ENCODE results near the gene RETREG3.

The RETREG3 gene

DNA sequence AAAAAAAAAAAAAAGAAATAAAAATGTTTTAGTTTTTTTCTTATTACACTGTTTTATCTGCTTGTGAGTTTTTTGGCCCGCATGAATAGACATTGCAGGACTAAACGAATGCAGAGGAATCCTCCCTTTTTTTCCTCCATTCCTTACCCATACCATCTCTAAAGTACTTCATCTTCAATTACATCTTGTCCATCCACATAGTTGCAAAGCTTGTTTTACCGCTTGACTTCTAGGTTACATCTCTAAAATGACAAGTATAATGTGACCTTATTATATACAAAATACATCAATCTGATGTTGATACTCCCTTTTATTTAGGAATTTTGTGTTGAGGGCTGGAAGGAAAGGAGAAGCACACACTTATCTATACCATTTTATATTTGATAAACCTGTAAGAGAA lies 12.8 kb downstream of the RETREG3 start:
- no peak for DNase-seq
- TF ChIP-seq POLR2A (IDR thresholded peaks at IDR 0.05; ENCODE audit: low read length) = no peak
- no peak for TF ChIP-seq GATA1 (IDR thresholded peaks at IDR 0.05; ENCODE audit: low read depth, low read length)

DNA sequence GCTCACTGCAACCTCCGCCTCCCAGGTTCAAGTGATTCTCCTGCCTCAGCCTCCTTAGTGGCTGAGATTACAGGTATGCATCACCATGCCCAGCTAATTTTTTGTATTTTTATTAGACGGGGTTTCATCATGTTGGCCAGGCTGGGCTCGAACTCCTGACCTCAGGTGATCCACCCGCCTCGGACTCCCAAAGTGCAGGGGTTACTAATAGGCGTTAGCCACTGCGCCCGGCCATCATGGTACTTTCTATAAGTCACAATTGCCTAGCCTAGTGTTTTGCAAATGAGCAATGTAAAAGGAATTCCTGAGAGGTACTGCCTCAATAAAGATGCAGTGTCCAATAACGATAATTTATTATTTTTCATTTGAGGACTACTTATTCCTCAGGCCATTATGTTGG lies 17.8 kb downstream of the RETREG3 start:
- TF ChIP-seq POLR2A (IDR thresholded peaks at IDR 0.05; ENCODE audit: low read length) (no peak), GATA1 (IDR thresholded peaks at IDR 0.05; ENCODE audit: low read depth, low read length) (no peak)

DNA sequence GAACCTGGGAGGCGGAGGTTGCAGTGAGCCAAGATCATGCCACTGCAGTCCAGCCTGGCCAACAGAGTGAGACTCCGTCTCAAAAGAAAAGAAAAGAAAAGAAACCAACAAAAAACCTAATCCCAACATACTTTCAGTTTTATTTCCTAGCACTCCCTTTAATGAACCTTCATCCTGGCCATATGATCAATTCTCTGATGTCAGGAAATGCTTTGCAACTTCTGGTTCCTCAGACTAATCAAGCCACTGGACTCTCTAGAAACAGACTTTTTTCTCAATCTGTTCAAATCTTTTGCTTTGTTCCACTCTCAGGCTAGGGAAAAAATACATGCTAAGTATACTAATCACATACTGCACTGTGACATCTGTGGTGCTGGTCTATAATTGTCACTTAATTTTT lies 18.3 kb downstream of the RETREG3 start:
- DNase-seq = no peak
- TF ChIP-seq GATA1 (IDR thresholded peaks at IDR 0.05; ENCODE audit: low read depth, low read length) (no peak), POLR2A (IDR thresholded peaks at IDR 0.05; ENCODE audit: low read length) (no peak)

More for the DNA sequence above, 17.8 kb downstream of the RETREG3 start:
- DNase-seq = no peak

DNA sequence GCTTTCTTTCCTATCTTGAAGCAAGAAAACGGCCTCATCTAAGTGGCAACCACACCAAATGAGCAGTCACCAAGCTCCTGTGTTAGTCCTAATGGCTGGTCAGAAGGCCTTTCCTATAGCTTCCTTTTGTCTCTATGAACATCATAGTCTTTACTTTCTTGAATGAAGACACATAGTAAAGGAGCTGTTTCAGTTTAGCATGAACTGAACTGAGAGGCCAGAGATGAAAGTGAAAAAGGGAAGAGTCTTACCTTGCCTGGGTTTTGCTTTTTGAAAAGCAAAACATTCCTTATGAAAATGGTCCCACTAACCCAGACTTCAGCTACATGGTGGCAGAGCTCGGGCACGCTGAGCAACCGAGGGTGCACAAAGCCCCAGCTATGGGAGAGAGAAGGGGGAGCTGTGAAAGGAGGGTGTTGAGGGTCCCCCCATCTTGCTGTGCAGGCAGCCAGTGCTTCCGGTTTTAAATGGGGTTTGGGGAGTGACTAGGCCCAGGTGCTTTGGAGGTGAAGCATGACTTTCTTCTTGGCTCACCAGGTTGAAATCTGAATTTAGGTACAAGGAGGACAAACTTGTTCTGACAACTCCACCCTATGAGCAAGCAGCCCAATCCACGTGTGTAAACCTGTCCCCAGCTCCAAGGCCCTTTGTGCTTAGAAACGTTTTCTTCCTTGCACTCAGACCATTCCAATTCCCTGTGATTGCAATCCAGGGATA lies 22.5 kb downstream of the RETREG3 start:
- DNase-seq = no peak
- TF ChIP-seq GATA1 (IDR thresholded peaks at IDR 0.05; ENCODE audit: low read depth, low read length) (no peak), POLR2A (IDR thresholded peaks at IDR 0.05; ENCODE audit: low read length) (no peak)

DNA sequence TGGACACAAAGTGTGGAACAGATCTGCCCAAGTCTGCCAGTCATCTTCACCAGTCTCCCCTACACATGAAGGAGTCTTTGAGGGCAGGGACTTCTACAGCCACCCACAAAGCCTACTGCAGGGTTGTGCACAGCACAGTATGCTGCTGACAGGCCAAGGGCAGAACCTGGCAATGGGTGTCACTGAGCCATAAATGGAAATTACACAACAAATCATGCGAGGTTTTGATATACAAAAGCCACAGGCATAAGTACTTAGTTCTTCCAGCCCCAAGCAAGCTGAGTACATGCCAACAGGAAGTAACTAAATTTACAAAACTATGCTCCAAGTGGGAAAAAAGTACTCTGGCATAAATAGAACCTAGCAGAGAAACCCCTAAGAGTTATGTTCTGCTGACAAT lies 23.8 kb downstream of the RETREG3 start:
- TF ChIP-seq GATA1 (IDR thresholded peaks at IDR 0.05; ENCODE audit: low read depth, low read length) = no peak
- TF ChIP-seq POLR2A (IDR thresholded peaks at IDR 0.05; ENCODE audit: low read length) = no peak
- no peak for DNase-seq

DNA sequence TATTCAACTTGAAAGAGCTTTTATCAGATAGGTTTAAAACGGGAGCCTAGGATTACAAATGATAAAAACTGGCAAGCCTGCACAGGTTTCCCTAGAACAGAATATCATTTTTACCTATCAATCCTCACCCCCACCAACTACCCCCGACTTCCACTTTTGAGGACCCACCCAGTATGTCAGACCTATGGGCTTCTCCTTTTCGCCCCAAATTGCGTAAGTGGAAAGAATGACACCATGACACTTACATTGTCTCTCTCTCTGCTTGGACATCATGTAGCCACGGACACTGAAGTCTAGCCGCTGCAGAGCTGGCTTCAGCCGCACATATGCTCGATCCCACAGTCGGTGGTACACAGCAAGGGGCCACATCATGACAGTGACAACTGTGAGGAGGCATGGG lies 24.3 kb downstream of the RETREG3 start:
- DNase-seq = no peak
- TF ChIP-seq GATA1 (IDR thresholded peaks at IDR 0.05; ENCODE audit: low read depth, low read length) (no peak), POLR2A (IDR thresholded peaks at IDR 0.05; ENCODE audit: low read length) (no peak)

DNA sequence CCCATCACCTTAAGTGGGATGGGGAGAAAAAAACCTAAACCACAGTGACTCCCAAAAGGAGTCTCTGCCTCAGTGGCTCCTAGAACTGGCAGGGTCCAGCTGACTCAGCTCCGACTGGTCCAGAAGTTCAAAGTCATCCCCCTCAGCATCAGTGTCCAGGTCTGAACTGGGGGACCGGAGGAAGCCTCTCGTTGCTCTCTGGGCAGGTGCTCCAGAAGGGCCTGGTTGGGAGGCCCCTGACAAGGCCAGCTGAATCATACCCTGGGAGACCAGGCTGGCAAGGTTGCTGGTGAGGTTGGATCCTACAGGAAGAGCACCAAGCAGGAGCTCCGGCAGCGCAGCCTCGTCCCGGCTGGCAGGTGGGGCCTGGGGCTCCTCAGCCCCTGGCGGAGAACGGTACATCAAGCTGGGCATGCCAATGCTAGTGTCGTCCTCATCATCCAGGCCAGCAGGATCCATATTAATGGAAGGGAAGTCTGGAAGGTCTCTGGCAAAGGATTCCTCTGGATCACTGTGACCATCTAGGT lies 27.4 kb downstream of the RETREG3 start:
- no peak for TF ChIP-seq POLR2A (IDR thresholded peaks at IDR 0.05; ENCODE audit: low read length)
- no peak for TF ChIP-seq GATA1 (IDR thresholded peaks at IDR 0.05; ENCODE audit: low read depth, low read length)
- no peak for DNase-seq

DNA sequence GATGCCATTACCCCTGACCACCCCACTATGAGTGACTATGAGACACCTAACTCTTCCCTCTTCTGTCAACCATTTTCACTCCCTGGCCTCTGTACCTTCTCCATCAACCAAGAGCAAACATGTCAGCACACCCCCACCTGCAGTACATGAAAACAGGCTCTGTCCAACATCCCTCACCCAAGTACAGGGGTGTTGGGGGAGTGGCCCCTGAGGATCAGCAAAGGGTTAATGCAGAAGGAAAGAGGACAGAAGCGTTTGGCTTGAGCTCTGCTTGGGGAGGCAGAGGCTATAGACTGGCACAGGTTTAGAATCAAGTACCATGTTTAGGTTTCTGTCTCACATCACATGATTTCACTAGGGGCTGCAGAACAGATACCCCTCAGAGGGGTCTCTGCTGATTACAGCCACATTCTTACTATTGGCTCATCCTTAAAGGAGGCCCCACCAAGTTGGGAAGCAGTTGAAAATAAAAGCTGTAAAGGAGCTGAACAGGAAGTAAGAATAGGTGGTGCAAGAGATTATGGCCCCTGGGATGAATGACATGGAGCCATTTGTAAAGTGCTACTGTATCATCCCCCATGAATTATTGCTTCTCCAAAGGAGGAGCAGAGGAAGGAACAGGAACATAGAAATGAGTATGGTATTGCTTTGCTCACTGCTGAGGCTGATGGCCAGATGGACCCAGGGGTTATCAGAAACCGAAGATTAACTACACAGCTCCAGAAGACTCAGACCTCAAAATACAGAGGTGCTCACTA lies 29.2 kb downstream of the RETREG3 start:
- TF ChIP-seq GATA1 (IDR thresholded peaks at IDR 0.05; ENCODE audit: low read depth, low read length) (no peak), POLR2A (IDR thresholded peaks at IDR 0.05; ENCODE audit: low read length) (no peak)
- no peak for DNase-seq

DNA sequence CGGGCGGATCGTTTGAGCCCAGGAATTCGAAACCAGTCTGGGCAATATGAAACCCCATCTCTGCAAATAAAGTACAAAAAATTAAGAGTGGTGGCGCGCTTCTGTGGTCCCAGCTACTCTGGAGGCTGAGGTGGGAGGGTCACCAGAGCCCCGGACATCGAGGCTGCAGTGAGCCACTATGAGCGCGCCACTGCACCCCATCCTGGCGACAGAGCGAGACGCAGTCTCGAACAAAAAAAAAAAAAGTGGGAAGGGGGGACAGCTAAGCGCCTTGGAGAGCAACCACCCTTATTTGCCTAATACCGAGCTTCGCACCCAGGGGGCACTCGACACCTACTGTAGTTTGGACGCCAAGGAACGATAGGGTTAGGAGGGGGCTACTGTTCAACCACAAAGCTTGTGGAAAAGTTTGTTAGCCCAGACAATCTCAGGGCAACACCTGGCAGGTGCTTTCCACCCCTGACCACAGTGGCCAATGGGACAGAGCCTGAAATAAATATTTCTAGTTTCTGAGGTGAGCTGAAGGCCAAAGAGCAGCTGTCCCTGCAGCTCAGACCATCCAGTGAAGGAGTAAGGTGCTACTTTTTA lies 30.8 kb downstream of the RETREG3 start:
- TF ChIP-seq POLR2A (IDR thresholded peaks at IDR 0.05; ENCODE audit: low read length) (no peak), GATA1 (IDR thresholded peaks at IDR 0.05; ENCODE audit: low read depth, low read length) (no peak)
- peak; percentile 88 to 89 for DNase-seq

DNA sequence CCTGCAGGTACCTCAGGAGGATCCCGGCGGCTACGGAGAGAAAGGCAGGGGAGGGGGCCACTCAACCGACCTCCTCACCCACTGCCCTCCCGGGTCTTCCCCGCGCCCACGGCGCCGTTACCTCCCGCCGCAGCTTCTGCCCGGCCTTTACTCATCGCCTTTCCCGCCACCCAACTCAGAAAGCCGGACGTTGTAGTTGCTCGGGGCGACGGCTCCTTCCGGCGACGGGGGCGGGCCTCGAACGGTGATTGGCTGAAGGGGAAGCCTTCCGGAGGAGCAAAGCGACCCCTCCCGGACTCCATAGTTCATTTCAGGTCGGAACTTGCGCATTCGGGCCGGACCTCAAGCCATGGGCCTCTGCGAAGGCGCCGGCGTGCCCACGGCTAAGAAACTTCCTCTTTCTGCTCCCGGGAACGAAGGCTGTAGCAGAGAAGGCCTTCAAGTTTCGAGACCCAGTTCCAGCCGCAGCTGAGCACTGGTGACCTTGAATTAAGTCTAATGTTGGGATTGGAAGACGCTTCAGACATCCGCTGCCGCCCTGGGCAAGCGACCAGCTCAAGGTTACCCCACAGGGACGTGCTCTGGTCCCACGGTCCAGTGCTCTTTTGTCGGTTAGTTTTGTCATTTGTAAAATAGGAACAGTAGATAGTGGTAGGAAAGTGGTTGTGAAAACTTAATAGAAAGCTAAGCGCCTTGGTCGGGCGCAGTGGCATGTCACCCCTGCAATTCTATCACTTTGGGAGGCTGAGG lies 31.5 kb downstream of the RETREG3 start, which contains the start of gene PSMC3IP:
Gene PSMC3IP, minus strand, starts transcription at position 198 of the 750 bp plus-strand sequence. Its CDS starts 43 bp downstream, at position 155.
- peak; percentile 96 to 97 for DNase-seq
- peak; percentile 85 for TF ChIP-seq POLR2A (IDR thresholded peaks at IDR 0.05; ENCODE audit: low read length)
- TF ChIP-seq GATA1 (IDR thresholded peaks at IDR 0.05; ENCODE audit: low read depth, low read length) = no peak

DNA sequence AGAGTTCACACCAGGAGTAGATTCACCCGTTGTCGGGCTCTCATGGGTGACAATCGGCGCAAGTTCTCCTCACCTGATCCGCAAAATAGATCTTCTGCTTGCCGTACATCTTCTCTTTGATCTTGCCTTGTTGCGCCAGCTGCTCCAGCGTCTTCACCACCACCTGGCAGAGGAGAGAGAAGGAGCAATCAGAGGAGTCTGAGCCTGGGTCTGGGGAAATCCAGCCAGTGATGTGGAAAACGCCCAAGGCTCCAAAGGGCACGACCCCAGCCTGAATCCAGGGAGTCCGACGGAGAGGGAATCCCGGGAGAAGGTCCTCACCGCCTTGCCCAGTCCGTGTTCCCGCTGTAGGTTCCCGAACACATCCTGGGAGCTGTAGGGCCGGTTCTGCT lies 32.0 kb downstream of the RETREG3 start:
- peak in 1 of 2 experiments; percentile 52 for DNase-seq
- TF ChIP-seq POLR2A (IDR thresholded peaks at IDR 0.05; ENCODE audit: low read length) (no peak), GATA1 (IDR thresholded peaks at IDR 0.05; ENCODE audit: low read depth, low read length) (no peak)

DNA sequence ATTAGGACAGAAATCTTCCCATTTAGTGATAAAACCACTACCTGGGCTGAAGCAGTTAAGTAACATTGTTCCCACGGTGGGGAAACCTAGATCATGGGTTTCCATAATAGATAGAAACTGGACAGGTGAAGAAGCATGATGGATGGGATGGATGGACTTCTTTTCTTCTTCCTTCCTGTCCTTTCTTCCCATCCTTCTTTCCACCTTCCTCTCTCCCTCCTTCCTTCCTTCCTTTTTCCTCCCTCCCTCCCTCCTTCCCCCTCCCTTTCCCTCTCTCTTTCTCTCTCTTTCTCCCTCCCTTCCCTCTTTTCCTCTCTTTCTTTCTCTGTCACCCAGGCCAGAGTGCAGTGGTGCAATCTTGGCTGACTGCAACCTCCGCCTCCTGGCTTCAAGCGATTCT lies 34.7 kb downstream of the RETREG3 start:
- DNase-seq = no peak
- TF ChIP-seq GATA1 (IDR thresholded peaks at IDR 0.05; ENCODE audit: low read depth, low read length) (no peak), POLR2A (IDR thresholded peaks at IDR 0.05; ENCODE audit: low read length) (no peak)

DNA sequence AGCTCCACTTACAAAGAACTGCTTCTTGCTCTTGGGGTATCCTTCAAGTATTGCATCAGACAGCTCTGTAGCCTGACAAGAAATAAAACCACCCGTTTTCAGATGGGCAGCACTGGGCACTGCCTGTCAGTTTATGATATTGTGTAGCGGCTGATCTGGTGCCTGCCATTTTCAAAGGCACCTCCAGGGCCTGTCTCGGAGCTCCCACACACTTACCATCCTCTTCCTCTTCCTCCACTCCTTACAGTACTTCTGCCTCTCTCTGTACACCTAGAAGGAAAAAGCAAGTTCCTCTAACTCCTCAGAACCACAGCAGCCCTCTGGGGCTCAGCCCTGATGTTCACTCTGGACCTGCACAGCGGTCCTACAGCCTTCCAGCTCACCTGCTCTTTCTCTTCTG lies 36.1 kb downstream of the RETREG3 start:
- no peak for DNase-seq
- TF ChIP-seq POLR2A (IDR thresholded peaks at IDR 0.05; ENCODE audit: low read length) (peak; percentile 19), GATA1 (IDR thresholded peaks at IDR 0.05; ENCODE audit: low read depth, low read length) (no peak)

Measured in erythroblast (primary cell).